Uterus (tissue), 4 donors: ENCODE measurements around the gene KCNMB1. TPM values are rescaled to one million over a fixed set of nuclear protein-coding genes. Genes with fewer than 3 reads are reported as not detected.
A peak's percentile ranks its signal among the peaks of the same experiment; 100 is the strongest.

ENCODE experiments used
- DNase-seq, 2 donors: peaks; one replicate each; pipeline ENCODE4 v3.0.0-alpha.2; 2019 to 2020
- H3K27ac ChIP-seq, 2 donors: fragments of 200-600 bp; sonication (generic); 1 replicate in 1 of 2; 2 replicates in 1 of 2; pipeline ENCODE4 v1.5.1; 2016 to 2018
- H3K27me3 ChIP-seq, 2 donors: fragments of 200-600 bp; sonication (generic); one replicate each; pipeline ENCODE4 v1.5.1; 2018 to 2019; ENCODE audit warnings: control low read depth in 1 of 2
- H3K36me3 ChIP-seq, 2 donors: fragments of 200-600 bp; sonication (generic); one replicate each; pipeline ENCODE4 v1.5.1; 2019; ENCODE audit warnings: control low read depth in 1 of 2
- H3K4me1 ChIP-seq, 2 donors: fragments of 200-600 bp; sonication (generic); one replicate each; pipeline ENCODE4 v1.5.1; 2018 to 2019; ENCODE audit warnings: control low read depth in 1 of 2
- H3K4me3 ChIP-seq, 2 donors: fragments of 200-600 bp; sonication (generic); 1 replicate in 1 of 2; 2 replicates in 1 of 2; pipeline ENCODE4 v1.5.1; 2018 to 2019; ENCODE audit warnings: mild to moderate bottlenecking in 1 of 2
- H3K9me3 ChIP-seq, 2 donors: fragments of 200-600 bp; sonication (generic); one replicate each; pipeline ENCODE4 v1.5.1; 2019; ENCODE audit warnings: control low read depth in 1 of 2
- CTCF ChIP-seq, 4 experiments: fragments of 200-600 bp in 2 of 4; fragments of 450-650 bp in 2 of 4; sonication (generic) in 2 of 4; IDR thresholded peaks; one replicate each; pipeline ENCODE4 v1.5.1; 2016 to 2019; ENCODE audit warnings: antibody characterized with exemption in 4 of 4, mild to moderate bottlenecking in 2 of 4, moderate library complexity in 1 of 4
- POLR2A ChIP-seq, 2 donors: fragments of 450-650 bp; IDR thresholded peaks; one replicate each; pipeline ENCODE4 v1.6.1; 2016; ENCODE audit warnings: antibody characterized with exemption in 2 of 2, mild to moderate bottlenecking in 1 of 2, moderate library complexity in 1 of 2
- intact Hi-C: fragments of 100-400 bp; cut with DNase I; formaldehyde crosslinking; loops from one replicate; pipeline ENCODE4 v1.15.1; 2023; ENCODE audit warnings: low total_unique reads
- total RNA-seq, 4 donors: library from RNA; depleted of rRNA in 3 of 4; stranded (reverse); fragments of >200 nt in 3 of 4; gene quantifications; one replicate each; pipeline versions ENCODE4 v1.1.0 to v1.2.4, GENCODE V29; 2014 to 2023
- donor health status: DM: yes; HTN: yes; CAD: no.

The KCNMB1 gene
- total RNA-seq, 4 donors from 2014 or later = 5.7 to 42.6 (median 8.7) TPM

GRCh38 chr5:170336065-170336464, 53.1 kb downstream of the KCNMB1 start:
- DNase-seq = no peak
- no peak overlapping the region for H3K4me3 ChIP-seq
- H3K9me3 ChIP-seq = no peaks in the 10 kb centered on the region
- H3K4me1 ChIP-seq = no peaks in the 10 kb centered on the region
- intact Hi-C loops = no loop called here
- H3K27ac ChIP-seq = no peak overlapping the region
- H3K36me3 ChIP-seq = no peaks in the 10 kb centered on the region
- TF ChIP-seq CTCF (IDR thresholded peaks at IDR 0.05) = no peak
- no peak for TF ChIP-seq POLR2A (IDR thresholded peaks at IDR 0.05)
- no peaks in the 10 kb centered on the region for H3K27me3 ChIP-seq

DNA sequence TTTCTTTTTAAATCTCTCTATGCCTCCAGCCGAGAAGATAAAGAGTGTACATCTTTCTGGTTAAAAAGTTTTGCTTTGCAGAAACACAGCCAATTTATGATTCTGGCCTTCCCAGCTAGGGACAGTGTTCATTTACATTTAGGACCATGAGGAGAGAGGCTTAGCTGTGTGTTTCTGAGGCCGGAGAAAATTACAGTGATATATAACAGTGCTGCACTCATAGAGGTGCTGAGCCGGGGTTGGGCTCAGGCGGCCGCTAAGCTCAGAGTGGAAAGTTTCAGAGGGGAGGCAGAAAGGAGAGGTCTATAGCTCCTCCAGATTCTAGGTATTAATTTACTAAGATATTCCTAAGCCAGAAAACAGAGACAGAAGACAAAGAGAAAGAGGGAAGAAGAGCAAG, 54.5 kb downstream of the KCNMB1 start:
- intact Hi-C loops = no loop called here
- H3K27me3 ChIP-seq = no peaks in the 10 kb centered on the region
- H3K4me1 ChIP-seq = no peaks in the 10 kb centered on the region
- H3K27ac ChIP-seq = no peak overlapping the region
- DNase-seq = no peak
- H3K36me3 ChIP-seq = no peaks in the 10 kb centered on the region
- H3K9me3 ChIP-seq = no peaks in the 10 kb centered on the region
- TF ChIP-seq POLR2A (IDR thresholded peaks at IDR 0.05) = no peak
- no peak for TF ChIP-seq CTCF (IDR thresholded peaks at IDR 0.05)
- no peak overlapping the region for H3K4me3 ChIP-seq

DNA sequence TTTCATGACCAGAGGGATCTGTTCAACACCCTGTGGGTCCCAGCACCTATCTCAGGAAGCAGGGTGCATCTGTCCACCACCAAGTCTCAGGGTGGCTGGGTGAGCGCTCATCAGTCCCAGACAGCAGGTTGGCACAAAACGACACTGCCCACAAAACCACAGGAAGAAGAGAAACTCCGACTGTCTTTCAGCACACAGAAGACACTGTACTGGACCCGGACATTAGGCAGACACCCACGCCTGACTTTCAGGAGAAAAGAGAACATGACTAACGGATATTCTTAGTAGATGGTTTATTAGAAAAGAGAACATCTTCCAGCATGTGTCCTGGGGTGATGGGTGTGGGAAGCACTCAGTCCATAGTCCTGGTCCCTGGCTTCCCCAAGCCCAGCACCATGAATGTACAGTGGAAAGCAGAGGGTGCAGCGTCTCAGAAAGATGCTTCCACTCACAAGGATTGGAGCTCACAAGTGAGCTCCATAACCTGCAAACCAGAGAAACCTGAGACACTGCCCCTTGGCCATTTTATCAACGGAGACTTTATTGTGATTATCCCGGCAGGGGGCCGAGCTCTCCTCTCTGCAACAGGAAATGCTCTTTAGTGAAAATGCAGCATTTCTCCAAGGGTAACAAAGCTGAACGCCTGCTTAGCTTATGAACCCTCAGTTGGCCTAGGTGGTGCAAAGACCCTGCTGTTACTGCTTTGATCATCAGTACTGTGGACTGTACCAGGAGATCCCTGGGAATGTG, 55.8 kb downstream of the KCNMB1 start:
- TF ChIP-seq POLR2A (IDR thresholded peaks at IDR 0.05) (no peak), CTCF (IDR thresholded peaks at IDR 0.05) (no peak)
- H3K27ac ChIP-seq = peak overlapping the region; percentile 80 to 82
- no peak for DNase-seq
- no peaks in the 10 kb centered on the region for H3K4me1 ChIP-seq
- no peaks in the 10 kb centered on the region for H3K9me3 ChIP-seq
- H3K4me3 ChIP-seq = no peak overlapping the region
- no peaks in the 10 kb centered on the region for H3K36me3 ChIP-seq
- H3K27me3 ChIP-seq = no peaks in the 10 kb centered on the region
- intact Hi-C loops = no loop called here

- Histone ChIP-seq H3K36me3 (no peaks in the 10 kb centered on the region), H3K4me3 (no peak overlapping the region), H3K27ac (peak overlapping the region; percentile 80 to 82), H3K27me3 (no peaks in the 10 kb centered on the region), H3K9me3 (no peaks in the 10 kb centered on the region), H3K4me1 (no peaks in the 10 kb centered on the region)
- no peak for TF ChIP-seq CTCF (IDR thresholded peaks at IDR 0.05)
- no peak for TF ChIP-seq POLR2A (IDR thresholded peaks at IDR 0.05)
- no peak for DNase-seq
- intact Hi-C loops = no loop called here
Observed at GRCh38 chr5:170332058-170332457, 57.1 kb downstream of the KCNMB1 start.

- TF ChIP-seq CTCF (IDR thresholded peaks at IDR 0.05) (no peak), POLR2A (IDR thresholded peaks at IDR 0.05) (no peak)
- intact Hi-C loops = no loop called here
- DNase-seq = no peak
Observed at GRCh38 chr5:170330568-170331054, 58.6 kb downstream of the KCNMB1 start.

More at GRCh38 chr5:170330568-170331054, 58.6 kb downstream of the KCNMB1 start:
- no peaks in the 10 kb centered on the region for H3K36me3 ChIP-seq
- H3K27me3 ChIP-seq = no peaks in the 10 kb centered on the region
- H3K27ac ChIP-seq = peak overlapping the region; percentile 41 to 63
- H3K4me3 ChIP-seq = no peak overlapping the region
- no peaks in the 10 kb centered on the region for H3K9me3 ChIP-seq
- H3K4me1 ChIP-seq = no peaks in the 10 kb centered on the region
